WERI-Rb-1 (cell line): ENCODE data around the gene CALML3.

Source experiments
- DNase-seq: peaks from one replicate; pipeline ENCODE4 v3.0.0-alpha.2; 2020
- H3K27ac ChIP-seq: fragments of 250-450 bp; sonication (Bioruptor Pico); 2 replicates; pipeline ENCODE4 v1.5.1; 2020; ENCODE audit warnings: mild to moderate bottlenecking, moderate library complexity
- H3K27me3 ChIP-seq: fragments of 250-450 bp; sonication (Bioruptor Pico); 2 replicates; pipeline ENCODE4 v1.5.1; 2021; ENCODE audit warnings: mild to moderate bottlenecking, low read depth, moderate library complexity; ENCODE audit not compliant: insufficient read depth, severe bottlenecking
- H3K36me3 ChIP-seq: fragments of 250-450 bp; sonication (Bioruptor Pico); 2 replicates; pipeline ENCODE4 v1.5.1; 2020; ENCODE audit warnings: mild to moderate bottlenecking, moderate library complexity
- H3K4me3 ChIP-seq: 2 replicates; pipeline ENCODE4 v1.5.1; 2011; ENCODE audit warnings: low read depth, mild to moderate bottlenecking, control low read depth, low read length
- H3K9me3 ChIP-seq: fragments of 250-450 bp; sonication (Bioruptor Pico); 2 replicates; pipeline ENCODE4 v1.5.1; 2021; ENCODE audit warnings: mild to moderate bottlenecking, moderate library complexity; ENCODE audit not compliant: severe bottlenecking
- CTCF ChIP-seq: IDR thresholded peaks from 2 replicates; pipeline ENCODE4 v1.5.1; 2011; ENCODE audit warnings: low read depth, mild to moderate bottlenecking, control low read depth, inconsistent platforms, low read length

The CALML3 gene

DNA sequence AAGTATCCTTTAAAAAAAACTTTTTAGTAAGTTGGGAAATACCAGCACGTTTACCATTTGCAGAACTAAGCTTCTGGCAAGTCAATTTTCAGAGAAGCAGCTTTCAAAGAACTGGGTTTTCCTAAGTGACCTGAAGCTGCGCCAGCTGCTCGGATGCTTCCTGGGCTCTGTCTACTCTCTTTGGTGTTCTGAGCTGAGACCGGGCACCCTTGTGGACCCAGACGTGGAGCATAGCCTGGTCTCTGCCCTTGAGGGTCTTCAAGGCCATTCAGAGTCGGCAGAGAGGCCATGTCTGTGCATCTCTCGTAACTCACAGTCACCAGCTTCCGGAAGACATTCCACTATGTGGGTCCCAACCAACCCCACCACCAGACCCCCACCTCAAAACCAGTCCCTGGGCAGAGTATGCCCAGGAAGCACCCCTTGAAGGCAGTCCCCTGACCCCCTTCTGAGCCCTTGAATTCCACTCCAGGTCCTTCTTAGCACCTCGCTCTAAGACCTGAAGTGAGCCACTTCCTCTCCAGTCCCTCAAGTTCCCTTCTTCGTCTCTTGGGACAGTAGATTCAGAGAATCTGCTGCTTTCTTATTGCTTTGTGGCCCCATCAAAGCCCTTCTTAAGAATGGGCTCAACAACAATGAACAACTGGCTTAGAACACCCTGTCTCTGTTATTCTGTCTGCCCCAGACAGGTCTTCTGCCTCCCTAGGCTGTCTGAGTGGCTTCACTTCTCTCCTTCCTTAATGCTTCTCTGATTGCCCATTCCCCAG is 33.9 kb upstream of the CALML3 start:
- Histone ChIP-seq H3K4me3 (no peak overlapping the region), H3K27me3 (no peaks in the 10 kb centered on the region), H3K9me3 (no peaks in the 10 kb centered on the region), H3K36me3 (no peaks in the 10 kb centered on the region), H3K27ac (no peak overlapping the region)
- no peak for DNase-seq
- no peak for TF ChIP-seq CTCF

- Histone ChIP-seq H3K27ac (no peak overlapping the region), H3K27me3 (no peaks in the 10 kb centered on the region), H3K9me3 (no peaks in the 10 kb centered on the region), H3K4me3 (no peak overlapping the region), H3K36me3 (no peaks in the 10 kb centered on the region)
- DNase-seq, result no peak
- TF ChIP-seq CTCF, result no peak
Observed at GRCh38 chr10:5491477-5491876, 33.3 kb upstream of the CALML3 start.

DNA sequence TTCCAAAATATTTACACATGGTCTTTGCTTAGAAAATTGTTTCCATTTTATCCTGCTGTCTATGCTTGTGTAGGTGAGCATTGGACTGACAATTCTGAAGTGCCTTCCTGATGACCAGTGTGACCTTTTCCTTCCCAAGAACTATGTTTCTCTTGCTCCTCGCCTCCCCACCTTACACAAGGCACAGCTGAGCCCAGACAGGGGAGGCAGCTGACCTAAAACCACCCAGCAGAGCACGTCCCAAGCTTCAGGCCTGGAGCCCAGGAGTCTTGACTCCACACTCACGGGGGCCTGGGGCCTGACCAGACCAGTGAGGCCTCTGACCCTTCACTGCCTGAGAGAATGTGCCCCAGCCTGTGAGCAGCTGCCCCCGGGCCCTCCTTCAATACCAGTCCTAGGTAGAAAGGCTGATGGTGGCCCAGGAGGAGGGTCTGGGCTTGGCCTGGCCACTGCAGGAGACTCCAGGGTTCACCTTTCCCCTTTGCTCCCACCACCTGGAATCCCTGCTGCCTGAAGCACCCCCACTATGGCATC is 32.4 kb upstream of the CALML3 start:
- DNase-seq, result no peak
- TF ChIP-seq CTCF, result no peak
- H3K27me3 ChIP-seq, result no peaks in the 10 kb centered on the region
- no peaks in the 10 kb centered on the region for H3K9me3 ChIP-seq
- no peaks in the 10 kb centered on the region for H3K36me3 ChIP-seq
- no peak overlapping the region for H3K4me3 ChIP-seq
- no peak overlapping the region for H3K27ac ChIP-seq

GRCh38 chr10:5492929-5493576 is 31.7 kb upstream of the CALML3 start:
- DNase-seq, result no peak
- H3K4me3 ChIP-seq, result no peak overlapping the region
- H3K27ac ChIP-seq, result no peak overlapping the region
- no peaks in the 10 kb centered on the region for H3K36me3 ChIP-seq
- H3K9me3 ChIP-seq, result no peaks in the 10 kb centered on the region
- no peak for TF ChIP-seq CTCF
- H3K27me3 ChIP-seq, result no peaks in the 10 kb centered on the region

DNA sequence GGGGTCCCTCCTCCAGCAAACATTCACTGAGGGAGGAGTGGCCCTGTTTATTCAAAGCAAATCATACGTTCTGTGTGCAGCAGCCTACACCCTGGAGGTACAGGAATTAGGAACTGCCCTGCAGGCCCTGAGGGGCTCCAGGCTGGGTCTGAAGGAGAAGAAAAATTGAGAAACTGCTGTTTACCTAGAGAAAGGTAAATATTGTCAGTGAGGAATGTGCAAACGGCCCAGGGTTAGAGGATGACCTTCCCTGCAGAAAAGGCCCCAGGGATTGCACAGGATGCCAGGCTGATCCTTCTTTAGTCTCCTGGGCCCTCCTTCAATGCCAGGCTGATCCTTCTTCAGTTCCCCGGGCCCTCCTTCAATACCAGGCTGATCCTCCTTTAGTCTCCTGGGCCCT is 31.1 kb upstream of the CALML3 start:
- no peak overlapping the region for H3K27ac ChIP-seq
- no peak for DNase-seq
- H3K27me3 ChIP-seq, result no peaks in the 10 kb centered on the region
- no peak overlapping the region for H3K4me3 ChIP-seq
- no peaks in the 10 kb centered on the region for H3K9me3 ChIP-seq
- H3K36me3 ChIP-seq, result no peaks in the 10 kb centered on the region
- TF ChIP-seq CTCF, result no peak
